Measurements from ENCODE around the gene KIF1C.

The KIF1C gene

DNA sequence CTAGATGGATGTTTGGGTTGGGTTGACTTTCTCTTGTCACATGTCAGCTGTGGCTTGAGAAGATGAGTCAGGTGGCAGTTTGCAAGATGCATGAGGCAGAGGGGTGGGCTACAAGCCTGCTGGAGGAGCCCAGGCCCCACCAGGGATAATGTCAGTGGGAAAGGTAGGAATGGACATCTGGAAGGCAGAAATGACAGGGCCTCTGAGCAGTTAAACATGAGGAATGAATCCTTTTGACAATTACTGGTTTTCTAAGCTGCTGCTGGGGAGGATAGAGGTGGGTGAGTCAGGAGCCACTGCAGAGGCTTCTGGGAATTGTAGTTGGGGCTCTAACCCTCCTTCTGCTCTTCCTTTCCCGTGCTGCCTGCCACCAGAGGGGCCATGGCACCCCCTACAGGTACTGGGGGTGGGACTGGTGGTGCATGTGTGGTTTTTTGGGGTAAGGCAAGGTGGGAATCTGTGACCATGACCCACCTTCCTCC is 21.8 kb downstream of the KIF1C start:
- Histone ChIP-seq H3K14ac (ENCODE audit: low read length in 2 of 2) (no peak overlapping the region), H2BK15ac (ENCODE audit: low read depth, poor library complexity, severe bottlenecking) (no peak overlapping the region), H4K91ac (ENCODE audit: low read length) (no peak overlapping the region), H2AK5ac (ENCODE audit: low read length, severe bottlenecking) (no peak overlapping the region), H3K23ac (ENCODE audit: low read length in 2 of 2) (no peak overlapping the region), H2BK12ac (ENCODE audit: low read length in 2 of 2) (no peak overlapping the region), H3K79me1 (replicated peaks; ENCODE audit: low read length, poor library complexity, severe bottlenecking) (peaks cover 33% of the 10 kb centered on the region), H3K4me3 (ENCODE audit: insufficient read depth in 1 of 2, low read depth in 1 of 2, low read length in 2 of 2) (no peak overlapping the region), H3K27me3 (ENCODE audit: control insufficient read depth in 1 of 2, insufficient read depth in 1 of 2, low read length in 2 of 2) (no peaks in the 10 kb centered on the region), H3K36me3 (ENCODE audit: control insufficient read depth in 1 of 2, insufficient read depth in 2 of 2, low read depth in 1 of 2, low read length in 2 of 2) (peaks cover 84 to 86% of the 10 kb centered on the region in 2 experiments), H2AFZ (ENCODE audit: low read depth, low read length) (no peak overlapping the region), H3K4me2 (ENCODE audit: low read length, poor library complexity, severe bottlenecking) (no peak overlapping the region), H4K8ac (ENCODE audit: low read length) (no peak overlapping the region), H2BK120ac (ENCODE audit: low read depth, low read length) (no peak overlapping the region), H3K4ac (ENCODE audit: low read depth in 1 of 2, low read length in 2 of 2) (no peak overlapping the region), H2BK5ac (ENCODE audit: low read depth, low read length, poor library complexity, severe bottlenecking) (no peak overlapping the region), H3K9ac (ENCODE audit: low read length) (no peak overlapping the region), H3K9me3 (ENCODE audit: control insufficient read depth, low read length) (no peaks in the 10 kb centered on the region), H3K27ac (ENCODE audit: low read length, poor library complexity, severe bottlenecking) (no peak overlapping the region), H3K4me1 (ENCODE audit: control insufficient read depth, insufficient read depth, low read depth, low read length) (peaks cover 4% of the 10 kb centered on the region), H3K18ac (ENCODE audit: low read depth in 1 of 2, low read length in 2 of 2) (no peak overlapping the region)
- no peak for DNase-seq
- no CpG with 5 or more reads among the region's 1 CpG for WGBS

DNA sequence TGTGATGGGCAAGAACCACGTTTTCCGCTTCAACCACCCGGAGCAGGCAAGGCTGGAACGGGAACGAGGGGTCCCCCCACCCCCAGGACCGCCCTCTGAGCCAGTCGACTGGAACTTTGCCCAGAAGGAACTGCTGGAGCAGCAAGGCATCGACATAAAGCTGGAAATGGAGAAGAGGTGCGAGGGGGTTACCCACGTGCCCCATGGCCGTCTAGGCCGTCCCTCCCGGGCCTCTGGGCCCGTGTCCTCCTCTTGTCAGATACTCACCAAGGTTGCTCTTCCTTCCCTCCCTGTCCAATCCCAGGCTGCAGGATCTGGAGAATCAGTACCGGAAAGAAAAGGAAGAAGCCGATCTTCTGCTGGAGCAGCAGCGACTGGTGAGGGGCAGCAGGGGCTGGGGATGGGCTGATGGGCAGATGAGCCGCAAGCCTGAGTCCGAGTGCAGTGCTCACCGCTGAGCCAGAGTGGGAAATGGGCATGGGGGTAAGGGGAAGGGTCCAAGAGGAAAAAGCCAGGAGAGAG is 22.8 kb downstream of the KIF1C start:
- no peak overlapping the region for H3K4me3 ChIP-seq (ENCODE audit: insufficient read depth in 1 of 2, low read depth in 1 of 2, low read length in 2 of 2)
- H2BK15ac ChIP-seq (ENCODE audit: low read depth, poor library complexity, severe bottlenecking), result no peak overlapping the region
- H3K4ac ChIP-seq (ENCODE audit: low read depth in 1 of 2, low read length in 2 of 2), result no peak overlapping the region
- H2AFZ ChIP-seq (ENCODE audit: low read depth, low read length), result no peak overlapping the region
- no peak overlapping the region for H3K9ac ChIP-seq (ENCODE audit: low read length)
- H4K91ac ChIP-seq (ENCODE audit: low read length), result no peak overlapping the region
- H3K79me1 ChIP-seq (replicated peaks; ENCODE audit: low read length, poor library complexity, severe bottlenecking), result peaks cover 32% of the 10 kb centered on the region
- no peak overlapping the region for H3K18ac ChIP-seq (ENCODE audit: low read depth in 1 of 2, low read length in 2 of 2)
- H3K36me3 ChIP-seq (ENCODE audit: control insufficient read depth in 1 of 2, insufficient read depth in 2 of 2, low read depth in 1 of 2, low read length in 2 of 2), result peaks cover 82 to 83% of the 10 kb centered on the region in 2 experiments
- H3K4me1 ChIP-seq (ENCODE audit: control insufficient read depth, insufficient read depth, low read depth, low read length), result peaks cover 4% of the 10 kb centered on the region
- H4K8ac ChIP-seq (ENCODE audit: low read length), result no peak overlapping the region
- H3K23ac ChIP-seq (ENCODE audit: low read length in 2 of 2), result no peak overlapping the region
- no peak overlapping the region for H2BK12ac ChIP-seq (ENCODE audit: low read length in 2 of 2)
- no peak for DNase-seq
- H3K27ac ChIP-seq (ENCODE audit: low read length, poor library complexity, severe bottlenecking), result no peak overlapping the region
- H3K4me2 ChIP-seq (ENCODE audit: low read length, poor library complexity, severe bottlenecking), result no peak overlapping the region
- no peak overlapping the region for H2BK5ac ChIP-seq (ENCODE audit: low read depth, low read length, poor library complexity, severe bottlenecking)
- H3K14ac ChIP-seq (ENCODE audit: low read length in 2 of 2), result no peak overlapping the region
- H3K9me3 ChIP-seq (ENCODE audit: control insufficient read depth, low read length), result no peaks in the 10 kb centered on the region
- no peak overlapping the region for H2AK5ac ChIP-seq (ENCODE audit: low read length, severe bottlenecking)
- no peaks in the 10 kb centered on the region for H3K27me3 ChIP-seq (ENCODE audit: control insufficient read depth in 1 of 2, insufficient read depth in 1 of 2, low read length in 2 of 2)
- no peak overlapping the region for H2BK120ac ChIP-seq (ENCODE audit: low read depth, low read length)
- 94% methylated on average over 20 of the region's 20 CpGs for WGBS

DNA sequence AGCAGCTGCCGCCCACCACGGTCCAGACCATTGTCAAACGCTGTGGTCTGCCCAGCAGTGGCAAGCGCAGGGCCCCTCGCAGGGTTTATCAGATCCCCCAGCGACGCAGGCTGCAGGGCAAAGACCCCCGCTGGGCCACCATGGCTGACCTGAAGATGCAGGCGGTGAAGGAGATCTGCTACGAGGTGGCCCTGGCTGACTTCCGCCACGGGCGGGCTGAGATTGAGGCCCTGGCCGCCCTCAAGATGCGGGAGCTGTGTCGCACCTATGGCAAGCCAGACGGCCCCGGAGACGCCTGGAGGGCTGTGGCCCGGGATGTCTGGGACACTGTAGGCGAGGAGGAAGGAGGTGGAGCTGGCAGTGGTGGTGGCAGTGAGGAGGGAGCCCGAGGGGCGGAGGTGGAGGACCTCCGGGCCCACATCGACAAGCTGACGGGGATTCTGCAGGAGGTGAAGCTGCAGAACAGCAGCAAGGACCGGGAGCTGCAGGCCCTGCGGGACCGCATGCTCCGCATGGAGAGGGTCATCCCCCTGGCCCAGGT is 24.5 kb downstream of the KIF1C start:
- no peak for DNase-seq
- Histone ChIP-seq H3K27ac (ENCODE audit: low read length, poor library complexity, severe bottlenecking) (no peak overlapping the region), H2BK12ac (ENCODE audit: low read length in 2 of 2) (no peak overlapping the region), H3K18ac (ENCODE audit: low read depth in 1 of 2, low read length in 2 of 2) (no peak overlapping the region), H3K36me3 (ENCODE audit: control insufficient read depth in 1 of 2, insufficient read depth in 2 of 2, low read depth in 1 of 2, low read length in 2 of 2) (peaks cover 72 to 74% of the 10 kb centered on the region in 2 experiments), H2AFZ (ENCODE audit: low read depth, low read length) (no peak overlapping the region), H3K4ac (ENCODE audit: low read depth in 1 of 2, low read length in 2 of 2) (no peak overlapping the region), H3K79me1 (replicated peaks; ENCODE audit: low read length, poor library complexity, severe bottlenecking) (peaks cover 26% of the 10 kb centered on the region), H2BK120ac (ENCODE audit: low read depth, low read length) (no peak overlapping the region), H2AK5ac (ENCODE audit: low read length, severe bottlenecking) (no peak overlapping the region), H2BK5ac (ENCODE audit: low read depth, low read length, poor library complexity, severe bottlenecking) (no peak overlapping the region), H3K23ac (ENCODE audit: low read length in 2 of 2) (no peak overlapping the region), H4K8ac (ENCODE audit: low read length) (no peak overlapping the region), H4K91ac (ENCODE audit: low read length) (no peak overlapping the region), H3K14ac (ENCODE audit: low read length in 2 of 2) (no peak overlapping the region), H3K27me3 (ENCODE audit: control insufficient read depth in 1 of 2, insufficient read depth in 1 of 2, low read length in 2 of 2) (no peaks in the 10 kb centered on the region), H3K9ac (ENCODE audit: low read length) (no peak overlapping the region), H2BK15ac (ENCODE audit: low read depth, poor library complexity, severe bottlenecking) (no peak overlapping the region), H3K4me3 (ENCODE audit: insufficient read depth in 1 of 2, low read depth in 1 of 2, low read length in 2 of 2) (no peak overlapping the region), H3K9me3 (ENCODE audit: control insufficient read depth, low read length) (no peaks in the 10 kb centered on the region), H3K4me2 (ENCODE audit: low read length, poor library complexity, severe bottlenecking) (no peak overlapping the region), H3K4me1 (ENCODE audit: control insufficient read depth, insufficient read depth, low read depth, low read length) (peaks cover 8% of the 10 kb centered on the region)
- 97% methylated on average over 30 of the region's 30 CpGs for WGBS

DNA sequence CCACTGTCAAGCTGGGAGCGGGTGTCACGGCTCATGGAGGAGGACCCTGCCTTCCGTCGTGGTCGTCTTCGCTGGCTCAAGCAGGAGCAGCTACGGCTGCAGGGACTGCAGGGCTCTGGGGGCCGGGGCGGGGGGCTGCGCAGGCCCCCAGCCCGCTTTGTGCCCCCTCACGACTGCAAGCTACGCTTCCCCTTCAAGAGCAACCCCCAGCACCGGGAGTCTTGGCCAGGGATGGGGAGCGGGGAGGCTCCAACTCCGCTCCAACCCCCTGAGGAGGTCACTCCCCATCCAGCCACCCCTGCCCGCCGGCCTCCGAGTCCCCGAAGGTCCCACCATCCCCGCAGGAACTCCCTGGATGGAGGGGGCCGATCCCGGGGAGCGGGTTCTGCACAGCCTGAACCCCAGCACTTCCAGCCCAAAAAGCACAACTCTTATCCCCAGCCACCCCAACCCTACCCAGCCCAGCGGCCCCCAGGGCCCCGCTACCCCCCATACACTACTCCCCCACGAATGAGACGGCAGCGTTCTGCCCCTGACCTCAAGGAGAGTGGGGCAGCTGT is 25.9 kb downstream of the KIF1C start:
- Histone ChIP-seq H3K36me3 (ENCODE audit: control insufficient read depth in 1 of 2, insufficient read depth in 2 of 2, low read depth in 1 of 2, low read length in 2 of 2) (peaks cover 62 to 63% of the 10 kb centered on the region in 2 experiments), H3K9me3 (ENCODE audit: control insufficient read depth, low read length) (no peaks in the 10 kb centered on the region), H3K79me1 (replicated peaks; ENCODE audit: low read length, poor library complexity, severe bottlenecking) (peaks cover 26% of the 10 kb centered on the region), H3K4me2 (ENCODE audit: low read length, poor library complexity, severe bottlenecking) (no peak overlapping the region), H2BK12ac (ENCODE audit: low read length in 2 of 2) (no peak overlapping the region), H3K4ac (ENCODE audit: low read depth in 1 of 2, low read length in 2 of 2) (no peak overlapping the region), H3K9ac (ENCODE audit: low read length) (no peak overlapping the region), H3K27ac (ENCODE audit: low read length, poor library complexity, severe bottlenecking) (no peak overlapping the region), H2BK5ac (ENCODE audit: low read depth, low read length, poor library complexity, severe bottlenecking) (no peak overlapping the region), H2AFZ (ENCODE audit: low read depth, low read length) (no peak overlapping the region), H3K4me1 (ENCODE audit: control insufficient read depth, insufficient read depth, low read depth, low read length) (peaks cover 8% of the 10 kb centered on the region), H2BK120ac (ENCODE audit: low read depth, low read length) (no peak overlapping the region), H4K8ac (ENCODE audit: low read length) (no peak overlapping the region), H2AK5ac (ENCODE audit: low read length, severe bottlenecking) (no peak overlapping the region), H3K4me3 (ENCODE audit: insufficient read depth in 1 of 2, low read depth in 1 of 2, low read length in 2 of 2) (no peak overlapping the region), H3K18ac (ENCODE audit: low read depth in 1 of 2, low read length in 2 of 2) (no peak overlapping the region), H3K14ac (ENCODE audit: low read length in 2 of 2) (no peak overlapping the region), H3K23ac (ENCODE audit: low read length in 2 of 2) (no peak overlapping the region), H3K27me3 (ENCODE audit: control insufficient read depth in 1 of 2, insufficient read depth in 1 of 2, low read length in 2 of 2) (no peaks in the 10 kb centered on the region), H4K91ac (ENCODE audit: low read length) (no peak overlapping the region), H2BK15ac (ENCODE audit: low read depth, poor library complexity, severe bottlenecking) (peak overlapping the region; percentile 18)
- 99% methylated on average over 19 of the region's 29 CpGs for WGBS
- DNase-seq, result no peak

All from mesenchymal stem cell (in vitro differentiated cells and primary cell).